Ovary (tissue), 9 donors: ENCODE data around the gene NUDT16L1. TPM values are rescaled to one million over a fixed set of nuclear protein-coding genes. Genes with fewer than 3 reads are reported as not detected.

Experiments
- DNase-seq, 5 donors: peaks; one replicate each; pipeline ENCODE4 v3.0.0-alpha.2; 2019 to 2020
- H3K27ac ChIP-seq, 2 donors: fragments of 200-600 bp; one replicate each; pipeline versions ENCODE4 v1.5.1 to v1.8.0; 2019 to 2022
- H3K27me3 ChIP-seq: fragments of 200-600 bp; one replicate; pipeline ENCODE4 v1.8.0; 2022
- H3K36me3 ChIP-seq: fragments of 200-600 bp; sonication (generic); one replicate; pipeline ENCODE4 v1.5.1; 2019
- H3K4me1 ChIP-seq: one replicate; pipeline ENCODE4 v1.8.1; 2013; ENCODE audit warnings: mild to moderate bottlenecking, moderate library complexity; ENCODE audit not compliant: insufficient read depth
- H3K4me3 ChIP-seq: fragments of 200-600 bp; sonication (generic); one replicate; pipeline ENCODE4 v1.5.1; 2017
- H3K9me3 ChIP-seq, 2 donors: fragments of 200-600 bp in 1 of 2; sonication (generic) in 1 of 2; one replicate each; pipeline versions ENCODE4 v1.5.1 to v1.8.1; 2013 to 2019; ENCODE audit warnings: mild to moderate bottlenecking in 1 of 2, moderate library complexity in 1 of 2
- EP300 ChIP-seq: sonication (generic); formaldehyde crosslinking; IDR thresholded peaks from one replicate; pipeline ENCODE4 v1.6.1; 2017; ENCODE audit warnings: antibody characterized with exemption
- POLR2A ChIP-seq: fragments of 450-650 bp; IDR thresholded peaks from one replicate; pipeline ENCODE4 v1.6.1; 2017; ENCODE audit warnings: antibody characterized with exemption, mild to moderate bottlenecking, moderate library complexity
- WGBS, 3 donors: extraction: QIAGEN DNeasy Blood & Tissue Kit in 1 of 3; methylation state at CpG; one replicate each; pipeline versions ENCODE4 v1.1.5 to v1.1.7; 2013 to 2017; 5-methylcytosine and 5-hydroxymethylcytosine counted together
- intact Hi-C, 4 donors: fragments of 100-400 bp; cut with DNase I; formaldehyde crosslinking; loops; one replicate each; pipeline versions ENCODE4 v1.11.0 to v1.15.1; 2022 to 2023
- polyA plus RNA-seq, 2 donors: library from polyadenylated mRNA; stranded (reverse); fragments of 200-250 nt in 1 of 2; fragments of 350-450 nt in 1 of 2; fragmentation: Illumina TruSeq in 1 of 2; extraction: RNeasy Lipid Tissue Mini Kit (QIAGEN cat#74804) in 1 of 2; gene quantifications; one replicate each; pipeline ENCODE4 v1.2.3, GENCODE V29; 2013 to 2014
- total RNA-seq, 7 donors: library from RNA; depleted of rRNA in 2 of 7; stranded (reverse); fragments of >200 nt in 2 of 7; fragmentation: NEBNext Ultra II Directional in 3 of 7; extraction: Animal tissue kit (Norgen Biotek cat#: 25700) in 3 of 7; gene quantifications; one replicate each; pipeline versions ENCODE4 v1.1.0 to v1.2.4, GENCODE V29; 2016 to 2023
- TF ChIP-seq, protein P1 (sequence below), 3 donors: fragments of 450-650 bp in 2 of 3; fragments of 200-600 bp in 1 of 3; IDR thresholded peaks; one replicate each; pipeline versions ENCODE4 v1.5.1 to v1.8.0; 2016 to 2022; ENCODE audit warnings: antibody characterized with exemption in 3 of 3, mild to moderate bottlenecking in 1 of 3
- donor health status: DM: no; HTN: no; CAD: no; lungs with moderate emphysema.
- donor health status: DM: no; HTN: no; CAD: no.
- donor health status: Bipolar disorder and iron deficiency.
- donor health status: DM: yes; HTN: yes; CAD: no.
- donor health status: DM: no; HTN: no; CAD: no.
- donor health status: DM: yes; HTN: yes; CAD: no.

The NUDT16L1 gene
- total and polyA plus RNA-seq, 9 donors = 8.1 to 33.6 (median 28.0) TPM

DNA sequence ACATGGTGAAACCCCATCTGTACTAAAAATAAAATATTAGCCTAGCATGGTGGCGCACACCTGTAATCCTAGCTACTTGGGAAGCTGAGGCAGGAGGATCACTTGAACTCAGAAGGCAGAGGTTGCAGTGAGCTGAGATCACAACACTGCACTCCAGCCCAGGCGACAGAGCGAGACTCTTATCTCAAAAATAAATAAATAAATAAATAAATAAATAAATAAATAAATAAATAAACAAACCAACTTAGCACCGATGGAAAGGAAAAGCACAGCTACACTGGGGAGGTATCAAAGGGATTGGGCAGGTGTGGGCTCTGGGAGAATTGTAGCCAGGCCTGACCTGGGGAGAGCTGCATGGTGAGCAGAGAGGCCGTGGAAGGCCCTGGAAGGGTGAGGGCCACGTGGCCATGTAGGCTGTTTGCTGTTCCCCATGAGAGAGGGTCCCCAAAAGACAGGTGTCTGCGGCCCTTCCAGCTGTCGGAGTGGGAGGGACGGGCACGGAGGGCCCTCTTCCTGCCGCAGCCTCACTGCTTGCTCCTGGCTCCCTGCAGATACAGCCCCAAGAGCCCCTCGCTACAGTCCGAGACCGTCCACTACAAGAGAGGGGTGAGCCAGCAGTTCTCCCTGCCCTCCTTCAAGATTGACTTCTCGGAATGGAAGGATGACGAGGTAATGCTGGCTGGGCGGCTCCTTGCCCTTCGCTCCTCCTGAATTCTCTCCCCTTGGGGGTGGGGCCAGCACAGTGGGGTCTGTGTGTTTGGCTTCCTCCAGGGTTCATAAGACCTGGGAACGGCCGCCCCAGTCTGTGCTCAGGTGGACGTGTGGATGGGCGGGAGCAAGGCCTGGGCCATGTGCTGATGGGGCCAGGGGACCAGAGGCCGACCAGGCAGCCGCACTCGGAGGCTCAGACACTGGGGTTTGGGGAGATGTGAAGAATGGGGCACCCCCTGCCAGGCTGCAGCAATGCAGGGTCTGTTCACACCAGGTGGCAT, 36.4 kb upstream of the NUDT16L1 start:
- H3K4me1 ChIP-seq = no peaks in the 10 kb centered on the region
- H3K27me3 ChIP-seq = no peaks in the 10 kb centered on the region
- intact Hi-C loops = no loop called here
- no peak overlapping the region for H3K4me3 ChIP-seq
- no peaks in the 10 kb centered on the region for H3K9me3 ChIP-seq
- TF ChIP-seq POLR2A (no peak), EP300 (no peak)
- TF ChIP-seq, protein P1, sequence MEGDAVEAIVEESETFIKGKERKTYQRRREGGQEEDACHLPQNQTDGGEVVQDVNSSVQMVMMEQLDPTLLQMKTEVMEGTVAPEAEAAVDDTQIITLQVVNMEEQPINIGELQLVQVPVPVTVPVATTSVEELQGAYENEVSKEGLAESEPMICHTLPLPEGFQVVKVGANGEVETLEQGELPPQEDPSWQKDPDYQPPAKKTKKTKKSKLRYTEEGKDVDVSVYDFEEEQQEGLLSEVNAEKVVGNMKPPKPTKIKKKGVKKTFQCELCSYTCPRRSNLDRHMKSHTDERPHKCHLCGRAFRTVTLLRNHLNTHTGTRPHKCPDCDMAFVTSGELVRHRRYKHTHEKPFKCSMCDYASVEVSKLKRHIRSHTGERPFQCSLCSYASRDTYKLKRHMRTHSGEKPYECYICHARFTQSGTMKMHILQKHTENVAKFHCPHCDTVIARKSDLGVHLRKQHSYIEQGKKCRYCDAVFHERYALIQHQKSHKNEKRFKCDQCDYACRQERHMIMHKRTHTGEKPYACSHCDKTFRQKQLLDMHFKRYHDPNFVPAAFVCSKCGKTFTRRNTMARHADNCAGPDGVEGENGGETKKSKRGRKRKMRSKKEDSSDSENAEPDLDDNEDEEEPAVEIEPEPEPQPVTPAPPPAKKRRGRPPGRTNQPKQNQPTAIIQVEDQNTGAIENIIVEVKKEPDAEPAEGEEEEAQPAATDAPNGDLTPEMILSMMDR (IDR thresholded peaks at IDR 0.05) = no peak
- no peaks in the 10 kb centered on the region for H3K36me3 ChIP-seq
- DNase-seq = no peak
- 87 to 94% (median 91%) methylated on average over 25 of the region's 25 CpGs for WGBS, 3 donors
- no peak overlapping the region for H3K27ac ChIP-seq

DNA sequence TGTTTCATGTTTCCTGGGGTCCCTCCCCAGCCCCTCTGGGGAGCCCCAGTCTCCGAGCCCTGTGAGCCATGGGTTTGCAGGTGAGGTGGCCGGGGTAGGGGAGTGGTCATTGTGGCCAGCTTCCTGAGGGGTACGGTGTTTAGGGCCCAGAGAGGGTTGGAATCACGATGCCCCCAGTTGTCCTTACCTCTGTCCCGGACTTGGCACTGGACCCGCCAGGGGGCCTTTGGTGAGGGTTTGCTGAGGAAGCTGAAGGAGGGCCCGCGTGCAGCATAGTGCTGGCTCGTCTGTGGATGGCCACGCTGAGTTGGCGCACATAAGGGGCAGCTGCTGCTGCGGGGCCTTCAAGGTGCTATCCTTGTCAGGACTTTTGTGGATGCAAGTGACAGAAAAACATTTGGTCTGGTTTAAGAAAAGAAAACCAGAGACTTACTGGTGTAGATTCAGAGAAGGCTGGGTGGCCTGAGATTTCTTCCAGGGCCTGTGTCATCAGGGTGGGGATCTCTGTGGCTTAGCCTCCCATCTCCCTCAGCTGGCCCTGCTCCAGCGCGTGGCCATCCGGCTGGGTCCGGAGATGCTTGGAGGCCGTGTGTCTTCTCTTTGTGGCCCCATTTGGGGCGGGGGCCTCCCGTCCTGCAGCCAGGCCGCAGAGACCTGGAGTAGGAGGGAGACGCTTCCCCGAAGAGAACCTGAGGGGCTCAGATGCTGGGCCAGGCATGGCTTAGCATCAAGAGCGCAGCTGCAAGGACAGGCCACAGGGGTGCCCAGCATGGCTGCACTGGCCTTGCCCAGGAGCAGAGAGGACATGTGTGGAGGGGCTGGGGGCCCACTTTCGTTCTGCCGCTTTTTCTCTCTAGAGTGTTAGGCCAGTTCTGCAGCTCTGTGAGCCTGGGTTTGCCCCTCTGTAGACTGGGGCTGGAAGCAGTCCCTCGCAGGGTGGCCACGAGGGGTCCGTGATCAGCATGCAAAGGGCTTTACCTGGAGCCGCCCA, 33.7 kb upstream of the NUDT16L1 start:
- 81 to 82% (median 81%) methylated on average over 29 of the region's 29 CpGs for WGBS, 3 donors
- Histone ChIP-seq H3K9me3 (no peaks in the 10 kb centered on the region), H3K4me3 (no peak overlapping the region), H3K36me3 (no peaks in the 10 kb centered on the region), H3K27me3 (no peaks in the 10 kb centered on the region), H3K27ac (no peak overlapping the region), H3K4me1 (peaks cover 3% of the 10 kb centered on the region)
- no peak for DNase-seq
- TF ChIP-seq POLR2A = no peak
- TF ChIP-seq, protein P1 (IDR thresholded peaks at IDR 0.05) = no peak
- no peak for TF ChIP-seq EP300
- intact Hi-C loops = no loop called here

DNA sequence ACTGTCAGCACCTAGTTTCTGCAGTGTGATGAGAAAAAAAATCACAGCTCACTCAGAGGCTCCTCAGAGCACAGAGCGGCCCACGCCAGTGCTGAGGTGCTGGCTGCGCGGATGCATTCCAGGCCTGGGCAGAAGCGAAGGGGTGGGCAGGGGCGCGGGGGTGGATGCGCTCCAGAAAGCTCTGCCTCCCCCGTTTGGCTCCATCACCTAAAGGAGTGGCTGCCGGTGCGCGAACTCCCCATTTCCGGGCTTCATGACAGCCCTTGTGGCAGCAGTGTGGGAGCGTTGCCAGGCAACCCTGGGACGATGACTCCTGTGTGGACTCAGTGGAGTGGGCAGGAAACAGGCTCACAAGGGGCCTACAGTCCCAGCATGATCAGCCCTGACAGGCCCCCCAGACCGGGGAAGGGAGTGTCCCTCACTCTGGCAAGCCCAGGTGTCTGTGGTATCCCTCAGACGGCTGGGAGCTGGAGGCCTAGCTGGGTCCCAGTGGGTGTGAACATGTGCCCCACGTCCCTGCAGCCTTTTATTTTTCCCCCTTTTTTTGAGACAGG, 32.8 kb upstream of the NUDT16L1 start:
- TF ChIP-seq EP300 (no peak), POLR2A (no peak)
- TF ChIP-seq, protein P1 (IDR thresholded peaks at IDR 0.05) = no peak
- Histone ChIP-seq H3K4me3 (no peak overlapping the region), H3K36me3 (no peaks in the 10 kb centered on the region), H3K9me3 (no peaks in the 10 kb centered on the region), H3K4me1 (peaks cover 3% of the 10 kb centered on the region), H3K27me3 (no peaks in the 10 kb centered on the region), H3K27ac (no peak overlapping the region)
- intact Hi-C loops = no loop called here
- 33 to 50% (median 44%) methylated on average over 14 to 18 of the region's 18 CpGs for WGBS, 3 donors
- peak in 3 of 5 donors; percentile 51 to 66 (median 53) for DNase-seq

DNA sequence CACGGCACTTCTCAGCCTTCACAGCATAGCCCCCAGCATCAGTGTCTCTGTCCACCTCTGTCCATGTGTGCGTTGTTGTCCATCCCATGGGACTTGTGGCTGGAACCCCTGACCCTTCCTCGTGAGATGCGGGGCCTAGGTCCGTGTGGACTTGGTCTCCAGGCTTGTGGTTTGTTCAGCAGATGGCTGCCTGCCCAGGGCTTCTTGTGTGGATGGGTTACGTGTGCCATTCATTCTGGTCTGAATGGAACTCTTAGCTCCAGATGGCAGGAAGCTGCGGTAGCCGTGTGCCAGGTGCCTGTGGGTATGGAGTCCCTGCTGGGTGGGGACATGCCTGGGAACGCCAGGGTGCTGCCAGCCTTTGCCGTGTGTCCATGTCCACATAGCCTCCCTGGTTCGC, 31.7 kb upstream of the NUDT16L1 start:
- H3K9me3 ChIP-seq = no peaks in the 10 kb centered on the region
- H3K36me3 ChIP-seq = no peaks in the 10 kb centered on the region
- no peak for DNase-seq
- no peaks in the 10 kb centered on the region for H3K27me3 ChIP-seq
- peaks cover 3% of the 10 kb centered on the region for H3K4me1 ChIP-seq
- H3K4me3 ChIP-seq = no peak overlapping the region
- WGBS, 3 donors = 85 to 92% (median 87%) methylated on average over 11 of the region's 11 CpGs
- intact Hi-C loops = no loop called here
- TF ChIP-seq POLR2A (no peak), EP300 (no peak)
- TF ChIP-seq, protein P1 (IDR thresholded peaks at IDR 0.05) = no peak
- H3K27ac ChIP-seq = no peak overlapping the region
